Endothelial cell of umbilical vein (primary cell): ENCODE measurements around the gene CHN2. TPM values are rescaled to one million over a fixed set of nuclear protein-coding genes. Genes with fewer than 3 reads are reported as not detected.

Experiments
- BruUV-seq: library from RNA; stranded (reverse); fragments of 400-500 nt; replicated peaks from 2 replicates; lab custom pipeline; 2021; lab: Mats Ljungman, UMichigan
- CTCF ChIA-PET: fragments of 300-600, 350-600 bp; sonication (Branson Sonifier 250); formaldehyde crosslinking; loops from one replicate; lab custom pipeline; 2021; ENCODE audit warnings: antibody characterized with exemption, inconsistent platforms; lab: Charles Lee
- POLR2A ChIA-PET: fragments of 300-600, 350-600 bp; sonication (Branson Sonifier 250); formaldehyde crosslinking; loops from one replicate; lab custom pipeline; 2021; ENCODE audit warnings: antibody characterized with exemption, inconsistent platforms; lab: Charles Lee
- DNase-seq: peaks from one replicate; pipeline ENCODE4 v3.0.0-alpha.2; 2011; ENCODE audit warnings: low read depth, low spot score
- FAIRE-seq: peaks from 2 replicates; lab custom pipeline; 2011; peaks lifted over from hg19 to GRCh38; lab: Jason Lieb, UNC
- H2AFZ ChIP-seq: 2 replicates; pipeline ENCODE4 v1.6.0; 2012; ENCODE audit warnings: low read depth, low read length, control low read depth, inconsistent platforms
- H3K27ac ChIP-seq: 2 replicates; pipeline ENCODE4 v1.5.1; 2011; ENCODE audit warnings: low read depth, mild to moderate bottlenecking, control low read depth, low read length, moderate library complexity; ENCODE audit not compliant: insufficient read depth
- H3K27me3 ChIP-seq, 2 experiments: 2 replicates each; pipeline versions ENCODE4 v1.6.0 to v1.6.1; 2011; ENCODE audit warnings: low read length in 2 of 2, mixed read lengths in 1 of 2; ENCODE audit not compliant: control insufficient read depth in 2 of 2, insufficient read depth in 2 of 2
- H3K36me3 ChIP-seq, 2 experiments: 2 replicates in 1 of 2; 3 replicates in 1 of 2; pipeline ENCODE4 v1.5.1; 2011; ENCODE audit warnings: low read length in 2 of 2, mild to moderate bottlenecking in 1 of 2, moderate library complexity in 1 of 2; ENCODE audit not compliant: control insufficient read depth in 2 of 2, insufficient read depth in 2 of 2; ENCODE audit errors: extremely low read depth in 1 of 2
- H3K4me1 ChIP-seq: 3 replicates; pipeline ENCODE4 v1.5.1; 2011; ENCODE audit warnings: mild to moderate bottlenecking, low read length; ENCODE audit not compliant: control insufficient read depth, insufficient read depth; ENCODE audit errors: extremely low read depth
- H3K4me2 ChIP-seq: 2 replicates; pipeline ENCODE4 v1.6.1; 2011; ENCODE audit warnings: low read length, control low read depth, mixed read lengths; ENCODE audit not compliant: insufficient read depth
- H3K4me3 ChIP-seq, 3 experiments: fragments of 200-600 bp in 1 of 3; sonication (generic), shearing (Covaris generic) in 1 of 3; replicated peaks in 1 of 3; 2 replicates each; pipeline ENCODE4 v1.5.1; 2011 to 2016; ENCODE audit warnings: control low read depth in 3 of 3, low read length in 3 of 3, mild to moderate bottlenecking in 2 of 3, inconsistent platforms in 1 of 3, low read depth in 1 of 3, moderate library complexity in 1 of 3; ENCODE audit not compliant: insufficient read depth in 1 of 3
- H3K79me2 ChIP-seq: 2 replicates; pipeline ENCODE4 v1.6.0; 2012; ENCODE audit warnings: low read length, inconsistent platforms; ENCODE audit not compliant: control insufficient read depth, insufficient read depth
- H3K9ac ChIP-seq: replicated peaks from 2 replicates; pipeline ENCODE3; 2011; ENCODE audit warnings: low read length, control low read depth; ENCODE audit not compliant: insufficient read depth; ENCODE audit errors: extremely low read depth
- H3K9me1 ChIP-seq: replicated peaks from 3 replicates; pipeline ENCODE4 v1.6.0; 2011; ENCODE audit warnings: mild to moderate bottlenecking, low read length; ENCODE audit not compliant: control insufficient read depth, insufficient read depth; ENCODE audit errors: extremely low read depth
- H3K9me3 ChIP-seq: replicated peaks from 2 replicates; pipeline ENCODE4 v1.5.1; 2012; ENCODE audit warnings: low read length, inconsistent platforms; ENCODE audit not compliant: control insufficient read depth, insufficient read depth
- H4K20me1 ChIP-seq: replicated peaks from 2 replicates; pipeline ENCODE3; 2011; ENCODE audit warnings: mild to moderate bottlenecking, low read length; ENCODE audit not compliant: control insufficient read depth, insufficient read depth; ENCODE audit errors: extremely low read depth
- EZH2 ChIP-seq: IDR thresholded peaks from 2 replicates; pipeline ENCODE4 v1.6.1; 2012; ENCODE audit warnings: borderline replicate concordance, low read depth, mild to moderate bottlenecking, moderate library complexity, low read length, inconsistent platforms; ENCODE audit not compliant: severe bottlenecking
- FOS ChIP-seq: IDR thresholded peaks from 2 replicates; pipeline ENCODE4 v1.6.1; 2011; ENCODE audit warnings: mild to moderate bottlenecking, low read length, moderate library complexity, borderline replicate concordance; ENCODE audit not compliant: insufficient read depth
- GATA2 ChIP-seq: IDR thresholded peaks from 2 replicates; pipeline ENCODE4 v1.7.0; 2011; ENCODE audit warnings: low read depth, mild to moderate bottlenecking, moderate library complexity, mixed read lengths, low read length; ENCODE audit not compliant: insufficient read length, insufficient read depth
- JUN ChIP-seq: IDR thresholded peaks from 2 replicates; pipeline ENCODE4 v1.6.1; 2011; ENCODE audit warnings: borderline replicate concordance, low read depth; ENCODE audit not compliant: insufficient read length, insufficient read depth
- MAX ChIP-seq: IDR thresholded peaks from 2 replicates; pipeline ENCODE4 v1.6.1; 2011; ENCODE audit not compliant: insufficient read depth, insufficient read length
- MYC ChIP-seq: IDR thresholded peaks from one replicate; pipeline ENCODE4 v1.6.1; 2011; ENCODE audit warnings: mild to moderate bottlenecking, low read depth, low read length
- POLR2AphosphoS5 ChIP-seq: IDR thresholded peaks from 2 replicates; pipeline ENCODE4 v1.6.1; 2012; ENCODE audit warnings: low read depth, mild to moderate bottlenecking, control low read depth, low read length, moderate library complexity; ENCODE audit not compliant: insufficient read depth
- dilution Hi-C: fragments of 300-500 bp; cut with MboI; formaldehyde crosslinking; loops from one replicate; pipeline ENCODE4 v1.15.0; 2019; ENCODE audit warnings: low sequenced_read_pairs; ENCODE audit not compliant: extremely low pct_ligation_motif_present
- intact Hi-C: fragments of 100-400 bp; cut with micrococcal nuclease; formaldehyde crosslinking; loops from one replicate; pipeline ENCODE4 v1.10.0; 2022
- polyA plus RNA-seq, 4 experiments: library from polyadenylated mRNA; depleted of rRNA in 3 of 4; stranded (reverse) in 3 of 4; unstranded in 1 of 4; fragments of >200 nt; gene quantifications; 2 replicates each; pipeline versions ENCODE4 v1.2.1 to v1.2.3, GENCODE V29; 2011 to 2012; ENCODE audit warnings: missing spikeins in 1 of 4
- total RNA-seq: library from RNA; stranded (reverse); gene quantifications from 2 replicates; pipeline ENCODE4 v1.2.3, GENCODE V29; 2021

Gene CHN2
- total and polyA plus RNA-seq, 2 donors (not counting 3 experiments of a cell fraction or from before 2014, with no cell fraction given), result 1.4 to 5.0 TPM

- no peaks in the 10 kb centered on the region for H3K36me3 ChIP-seq
- H2AFZ ChIP-seq, result no peak overlapping the region
- TF ChIP-seq MYC (no peak), MAX (no peak), JUN (no peak), GATA2 (peak; percentile 7), POLR2AphosphoS5 (no peak), EZH2 (no peak)
- no peaks in the 10 kb centered on the region for H4K20me1 ChIP-seq
- no peak overlapping the region for H3K4me3 ChIP-seq
- no peak for DNase-seq
- no peak overlapping the region for H3K9ac ChIP-seq
- no TSS peak for BruUV-seq
- H3K9me3 ChIP-seq, result no peaks in the 10 kb centered on the region
- no peak for FAIRE-seq
- no peaks in the 10 kb centered on the region for H3K27me3 ChIP-seq
- H3K4me1 ChIP-seq, result peaks cover under 1% of the 10 kb centered on the region
- intact Hi-C loops (loop anchor here (10.0 kb wide), 1 partner anchor 209 kb away; no protein-coding TSS in a partner anchor), dilution Hi-C loops (no loop called here)
- ChIA-PET CTCF (interaction anchor here (0.5 to 1.6 kb wide), 3 partner anchors 8 to 87 kb away, joined by 3 to 4 read pairs (median 3); no protein-coding TSS in a partner anchor), POLR2A (no interaction called here)
- H3K4me2 ChIP-seq, result no peak overlapping the region
- H3K9me1 ChIP-seq, result no peaks in the 10 kb centered on the region
- no peak overlapping the region for H3K27ac ChIP-seq
- H3K79me2 ChIP-seq, result no peaks in the 10 kb centered on the region
Observed at GRCh38 chr7:29276199-29276598, 81.6 kb downstream of the CHN2 start.

- Histone ChIP-seq H3K4me2 (no peak overlapping the region), H2AFZ (no peak overlapping the region), H3K36me3 (no peaks in the 10 kb centered on the region), H3K27me3 (no peaks in the 10 kb centered on the region), H3K4me1 (no peaks in the 10 kb centered on the region), H4K20me1 (no peaks in the 10 kb centered on the region), H3K9me3 (no peaks in the 10 kb centered on the region), H3K4me3 (no peak overlapping the region), H3K9me1 (no peaks in the 10 kb centered on the region), H3K79me2 (no peaks in the 10 kb centered on the region), H3K9ac (no peak overlapping the region), H3K27ac (no peak overlapping the region)
- dilution Hi-C loops (no loop called here), intact Hi-C loops (loop anchor here (10.0 kb wide), 1 partner anchor 208 kb away; no protein-coding TSS in a partner anchor)
- BruUV-seq, result no TSS peak
- DNase-seq (no peak), FAIRE-seq (no peak)
- CTCF ChIA-PET, result interaction anchor here (1.2 to 1.6 kb wide), 2 partner anchors 8 to 87 kb away, joined by 3 to 4 read pairs; no protein-coding TSS in a partner anchor
- POLR2A ChIA-PET, result no interaction called here
- TF ChIP-seq EZH2 (no peak), MAX (no peak), POLR2AphosphoS5 (no peak), MYC (no peak), FOS (no peak)
Observed at GRCh38 chr7:29276806-29277205, 82.2 kb downstream of the CHN2 start.
